ENCODE data around the gene GPC5. TPM values are rescaled to one million over a fixed set of nuclear protein-coding genes. Genes with fewer than 3 reads are reported as not detected.

Gene GPC5
- total RNA-seq, 1 donor from 2014 or later = 0.17 TPM

DNA sequence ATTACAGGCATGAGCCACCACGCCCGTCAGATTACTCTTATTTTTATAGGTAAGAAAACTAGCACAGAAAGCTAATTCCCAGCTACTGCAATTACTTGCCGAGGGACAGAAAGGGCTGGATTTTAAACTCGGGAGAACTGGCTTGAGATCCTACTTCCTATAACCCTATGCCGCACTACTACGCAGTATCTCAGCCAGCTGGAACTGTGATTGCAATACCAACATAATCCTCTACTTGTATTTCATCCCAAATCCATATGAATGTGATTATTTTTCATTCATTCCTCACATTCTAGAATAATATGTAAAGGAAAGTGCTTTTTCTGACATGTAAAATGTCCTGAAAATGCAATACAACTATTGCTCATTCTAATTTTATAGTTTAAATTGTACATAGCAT is 1054.4 kb downstream of the GPC5 start:
- H3K4me3 ChIP-seq (ENCODE audit: low read depth, low read length) = no peak overlapping the region
- H3K36me3 ChIP-seq (ENCODE audit: control insufficient read depth, insufficient read depth, low read length) = no peaks in the 10 kb centered on the region
- TF ChIP-seq, protein P1, sequence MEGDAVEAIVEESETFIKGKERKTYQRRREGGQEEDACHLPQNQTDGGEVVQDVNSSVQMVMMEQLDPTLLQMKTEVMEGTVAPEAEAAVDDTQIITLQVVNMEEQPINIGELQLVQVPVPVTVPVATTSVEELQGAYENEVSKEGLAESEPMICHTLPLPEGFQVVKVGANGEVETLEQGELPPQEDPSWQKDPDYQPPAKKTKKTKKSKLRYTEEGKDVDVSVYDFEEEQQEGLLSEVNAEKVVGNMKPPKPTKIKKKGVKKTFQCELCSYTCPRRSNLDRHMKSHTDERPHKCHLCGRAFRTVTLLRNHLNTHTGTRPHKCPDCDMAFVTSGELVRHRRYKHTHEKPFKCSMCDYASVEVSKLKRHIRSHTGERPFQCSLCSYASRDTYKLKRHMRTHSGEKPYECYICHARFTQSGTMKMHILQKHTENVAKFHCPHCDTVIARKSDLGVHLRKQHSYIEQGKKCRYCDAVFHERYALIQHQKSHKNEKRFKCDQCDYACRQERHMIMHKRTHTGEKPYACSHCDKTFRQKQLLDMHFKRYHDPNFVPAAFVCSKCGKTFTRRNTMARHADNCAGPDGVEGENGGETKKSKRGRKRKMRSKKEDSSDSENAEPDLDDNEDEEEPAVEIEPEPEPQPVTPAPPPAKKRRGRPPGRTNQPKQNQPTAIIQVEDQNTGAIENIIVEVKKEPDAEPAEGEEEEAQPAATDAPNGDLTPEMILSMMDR (IDR thresholded peaks at IDR 0.05; ENCODE audit: insufficient read depth, low read length, poor library complexity, severe bottlenecking) = no peak
- H3K27me3 ChIP-seq (ENCODE audit: control insufficient read depth, insufficient read depth, low read length) = no peaks in the 10 kb centered on the region
- no peak for DNase-seq (ENCODE audit: low read depth)

- H3K27me3 ChIP-seq (ENCODE audit: control insufficient read depth, insufficient read depth, low read length) = no peaks in the 10 kb centered on the region
- no peak overlapping the region for H3K4me3 ChIP-seq (ENCODE audit: low read depth, low read length)
- DNase-seq (ENCODE audit: low read depth) = no peak
- no peaks in the 10 kb centered on the region for H3K36me3 ChIP-seq (ENCODE audit: control insufficient read depth, insufficient read depth, low read length)
- TF ChIP-seq, protein P1 (IDR thresholded peaks at IDR 0.05; ENCODE audit: insufficient read depth, low read length, poor library complexity, severe bottlenecking) = no peak
These were observed 1060.9 kb downstream of the GPC5 start for GRCh38 chr13:92459306-92459705.

DNA sequence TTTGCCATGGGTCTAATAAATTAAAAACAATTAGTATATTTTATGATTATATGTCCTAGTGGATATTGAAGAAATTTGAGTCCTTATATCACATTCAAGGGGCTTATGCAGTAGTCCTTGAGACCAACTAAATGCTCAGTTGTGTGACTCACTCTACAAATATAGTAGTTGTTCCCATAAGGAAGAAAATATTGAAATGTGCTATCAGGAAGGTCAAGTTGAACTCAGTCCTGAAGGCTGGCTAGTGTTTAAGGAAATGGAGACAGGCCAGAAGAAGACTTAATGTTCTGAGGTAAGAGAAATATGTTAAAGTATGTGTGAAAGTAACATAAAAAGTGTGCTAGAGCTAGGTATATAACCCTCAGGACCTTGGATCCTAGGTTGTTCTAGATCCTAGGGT is 1062.1 kb downstream of the GPC5 start:
- TF ChIP-seq, protein P1 (IDR thresholded peaks at IDR 0.05; ENCODE audit: insufficient read depth, low read length, poor library complexity, severe bottlenecking) = no peak

GRCh38 chr13:92461402-92461801 is 1063.0 kb downstream of the GPC5 start:
- no peak overlapping the region for H3K4me3 ChIP-seq (ENCODE audit: low read depth, low read length)
- TF ChIP-seq, protein P1 (IDR thresholded peaks at IDR 0.05; ENCODE audit: insufficient read depth, low read length, poor library complexity, severe bottlenecking) = no peak
- DNase-seq (ENCODE audit: low read depth) = no peak
- H3K27me3 ChIP-seq (ENCODE audit: control insufficient read depth, insufficient read depth, low read length) = no peaks in the 10 kb centered on the region
- H3K36me3 ChIP-seq (ENCODE audit: control insufficient read depth, insufficient read depth, low read length) = no peaks in the 10 kb centered on the region

More for the DNA sequence above, 1062.1 kb downstream of the GPC5 start:
- no peaks in the 10 kb centered on the region for H3K36me3 ChIP-seq (ENCODE audit: control insufficient read depth, insufficient read depth, low read length)
- H3K27me3 ChIP-seq (ENCODE audit: control insufficient read depth, insufficient read depth, low read length) = no peaks in the 10 kb centered on the region
- no peak overlapping the region for H3K4me3 ChIP-seq (ENCODE audit: low read depth, low read length)
- no peak for DNase-seq (ENCODE audit: low read depth)

GRCh38 chr13:92461831-92462230 is 1063.4 kb downstream of the GPC5 start:
- Histone ChIP-seq H3K4me3 (ENCODE audit: low read depth, low read length) (no peak overlapping the region), H3K36me3 (ENCODE audit: control insufficient read depth, insufficient read depth, low read length) (no peaks in the 10 kb centered on the region), H3K27me3 (ENCODE audit: control insufficient read depth, insufficient read depth, low read length) (no peaks in the 10 kb centered on the region)
- TF ChIP-seq, protein P1 (IDR thresholded peaks at IDR 0.05; ENCODE audit: insufficient read depth, low read length, poor library complexity, severe bottlenecking) = no peak
- DNase-seq (ENCODE audit: low read depth) = no peak

- H3K4me3 ChIP-seq (ENCODE audit: low read depth, low read length) = no peak overlapping the region
- H3K27me3 ChIP-seq (ENCODE audit: control insufficient read depth, insufficient read depth, low read length) = no peaks in the 10 kb centered on the region
- H3K36me3 ChIP-seq (ENCODE audit: control insufficient read depth, insufficient read depth, low read length) = no peaks in the 10 kb centered on the region
- TF ChIP-seq, protein P1 (IDR thresholded peaks at IDR 0.05; ENCODE audit: insufficient read depth, low read length, poor library complexity, severe bottlenecking) = no peak
- DNase-seq (ENCODE audit: low read depth) = no peak
These were observed 1064.7 kb downstream of the GPC5 start for GRCh38 chr13:92463134-92463533.
